K562 (cell line): ENCODE data around the gene CYB5D1. TPM values are rescaled to one million over a fixed set of nuclear protein-coding genes. Genes with fewer than 3 reads are reported as not detected.

Source experiments
- ELF1 ChIP-seq: fragments of 200-800 bp; sonication (Bioruptor generic); IDR thresholded peaks from 2 replicates; pipeline ENCODE4 v1.6.1; 2016; ENCODE audit warnings: missing genetic modification characterization, missing compliant biosample characterization
- ETS2 ChIP-seq: IDR thresholded peaks from 2 replicates; pipeline ENCODE4 v1.6.1; 2016; ENCODE audit warnings: borderline replicate concordance, missing genetic modification characterization, mild to moderate bottlenecking, moderate library complexity, missing compliant biosample characterization; ENCODE audit not compliant: poor library complexity, severe bottlenecking
- ETV5 ChIP-seq: sonication (generic); formaldehyde crosslinking; IDR thresholded peaks from 2 replicates; pipeline ENCODE4 v1.4.0; 2020; ENCODE audit warnings: low read depth, mild to moderate bottlenecking, missing genetic modification reagents
- EZH2 ChIP-seq: IDR thresholded peaks from 2 replicates; pipeline ENCODE4 v1.6.1; 2012; ENCODE audit warnings: low read depth, mild to moderate bottlenecking, inconsistent platforms, low read length, borderline replicate concordance
- FOXJ2 ChIP-seq: fragments of 200-800 bp; sonication (Bioruptor generic); IDR thresholded peaks from 2 replicates; pipeline ENCODE4 v1.6.1; 2016; ENCODE audit warnings: missing genetic modification characterization, missing compliant biosample characterization
- HMG20A ChIP-seq: fragments of 450-650 bp; formaldehyde crosslinking; conservative IDR thresholded peaks from 2 replicates; pipeline ENCODE4 v1.4.0; 2020; ENCODE audit warnings: mild to moderate bottlenecking, mixed read lengths
- MYC ChIP-seq, 2 experiments: fragments of 250-450 bp in 1 of 2; sonication (Bioruptor Pico) in 1 of 2; IDR thresholded peaks; 2 replicates each; pipeline versions ENCODE4 v1.5.1 to v1.6.1; 2012 to 2021; ENCODE audit warnings: low read depth in 2 of 2, borderline replicate concordance in 1 of 2, improper control_type of control experiment in 1 of 2, low read length in 1 of 2, mild to moderate bottlenecking in 1 of 2, moderate library complexity in 1 of 2
- PCBP2 ChIP-seq: fragments of 200-400 bp; formaldehyde crosslinking; IDR thresholded peaks from 2 replicates; pipeline ENCODE4 v1.6.1; 2018; ENCODE audit warnings: low read length, low read depth, mild to moderate bottlenecking, moderate library complexity; ENCODE audit not compliant: poor library complexity, severe bottlenecking
- POLR2AphosphoS5 ChIP-seq: IDR thresholded peaks from 2 replicates; pipeline ENCODE4 v1.6.1; 2011; ENCODE audit warnings: mild to moderate bottlenecking, low read depth, low read length, moderate library complexity; ENCODE audit not compliant: control insufficient read depth, insufficient read depth
- POLR2G ChIP-seq: fragments of 200-400 bp; formaldehyde crosslinking; IDR thresholded peaks from 2 replicates; pipeline ENCODE4 v1.6.1; 2017; ENCODE audit warnings: low read depth, mild to moderate bottlenecking, antibody characterized with exemption, low read length, moderate library complexity
- RBFOX2 ChIP-seq: fragments of 200-400 bp; formaldehyde crosslinking; IDR thresholded peaks from 2 replicates; pipeline ENCODE4 v1.6.1; 2017; ENCODE audit warnings: low read depth, mild to moderate bottlenecking, low read length, moderate library complexity
- RBM22 ChIP-seq: fragments of 200-400 bp; formaldehyde crosslinking; IDR thresholded peaks from 2 replicates; pipeline ENCODE4 v1.6.1; 2018; ENCODE audit warnings: low read length, low read depth; ENCODE audit not compliant: poor library complexity, severe bottlenecking
- SIN3B ChIP-seq: fragments of 450-650 bp; IDR thresholded peaks from 2 replicates; pipeline ENCODE4 v1.6.1; 2017; ENCODE audit warnings: low read depth, mild to moderate bottlenecking, moderate library complexity
- TFE3 ChIP-seq: fragments of 450-650 bp; formaldehyde crosslinking; IDR thresholded peaks from 2 replicates; pipeline ENCODE4 v1.4.0; 2020; ENCODE audit warnings: mild to moderate bottlenecking, mixed read lengths
- THRAP3 ChIP-seq: fragments of 450-650 bp; IDR thresholded peaks from 2 replicates; pipeline ENCODE4 v1.6.1; 2016; ENCODE audit warnings: mild to moderate bottlenecking, inconsistent platforms, borderline replicate concordance
- ZNF12 ChIP-seq: sonication (generic); formaldehyde crosslinking; IDR thresholded peaks from 2 replicates; pipeline ENCODE4 v1.4.0; 2020; ENCODE audit warnings: mild to moderate bottlenecking, missing genetic modification reagents
- ZNF785 ChIP-seq: fragments of 250-450 bp; sonication (Bioruptor Pico); IDR thresholded peaks from 2 replicates; pipeline ENCODE4 v1.4.0; 2020; ENCODE audit warnings: mild to moderate bottlenecking
- ZNF830 ChIP-seq: fragments of 250-450 bp; sonication (Bioruptor Pico); IDR thresholded peaks from 2 replicates; pipeline ENCODE4 v1.5.0; 2021; ENCODE audit warnings: mild to moderate bottlenecking
- polyA plus RNA-seq, 8 experiments: library from polyadenylated mRNA; depleted of rRNA in 4 of 8; stranded (reverse) in 5 of 8; unstranded in 3 of 8; fragments of >200 nt; fragmentation: Nextera tagmentation in 2 of 8; fragmentation: Illumina TruSeq in 1 of 8; extraction: Ambion mirVana in 2 of 8; extraction: Trizol in 1 of 8; gene quantifications; 2 replicates each; pipeline versions ENCODE4 v1.2.1 to v1.2.3, GENCODE V29; 2011 to 2014; ENCODE audit warnings: inconsistent platforms in 1 of 8, missing spikeins in 1 of 8
- total RNA-seq, 7 experiments: library from RNA; depleted of rRNA in 6 of 7; stranded (reverse); fragments of >200 nt in 6 of 7; fragmentation: Illumina TruSeq in 2 of 7; extraction: Trizol in 2 of 7; gene quantifications; 2 replicates each; pipeline versions ENCODE4 v1.2.1 to v1.2.3, GENCODE V29; 2011 to 2021; ENCODE audit warnings: low replicate concordance in 1 of 7
- TF ChIP-seq, protein P1 (sequence below): fragments of 450-650 bp; IDR thresholded peaks from 2 replicates; pipeline ENCODE4 v1.6.1; 2017; ENCODE audit warnings: mild to moderate bottlenecking, moderate library complexity
- TF ChIP-seq, protein P2 (sequence below): sonication (generic); formaldehyde crosslinking; IDR thresholded peaks from 2 replicates; pipeline ENCODE4 v1.8.1; 2023; ENCODE audit warnings: mild to moderate bottlenecking, missing genetic modification reagents
- TF ChIP-seq, protein P3 (sequence below), 3 experiments: IDR thresholded peaks in 2 of 3; conservative IDR thresholded peaks in 1 of 3; 2 replicates each; pipeline ENCODE4 v1.5.1; 2011 to 2012; ENCODE audit warnings: low read length in 3 of 3, mild to moderate bottlenecking in 3 of 3, control low read depth in 2 of 3, improper control_type of control experiment in 1 of 3, inconsistent platforms in 1 of 3, low read depth in 1 of 3, mixed read lengths in 1 of 3, moderate library complexity in 1 of 3; ENCODE audit not compliant: insufficient read depth in 2 of 3

The CYB5D1 gene
- total and polyA plus RNA-seq, 9 of the 15 experiments (the other 6 are each of a cell fraction or from before 2014, with no cell fraction given), result 2.4 to 7.9 (median 5.7) TPM

GRCh38 chr17:7849130-7849750 lies 8.6 kb upstream of the CYB5D1 start (continued):
- TF ChIP-seq, protein P1, sequence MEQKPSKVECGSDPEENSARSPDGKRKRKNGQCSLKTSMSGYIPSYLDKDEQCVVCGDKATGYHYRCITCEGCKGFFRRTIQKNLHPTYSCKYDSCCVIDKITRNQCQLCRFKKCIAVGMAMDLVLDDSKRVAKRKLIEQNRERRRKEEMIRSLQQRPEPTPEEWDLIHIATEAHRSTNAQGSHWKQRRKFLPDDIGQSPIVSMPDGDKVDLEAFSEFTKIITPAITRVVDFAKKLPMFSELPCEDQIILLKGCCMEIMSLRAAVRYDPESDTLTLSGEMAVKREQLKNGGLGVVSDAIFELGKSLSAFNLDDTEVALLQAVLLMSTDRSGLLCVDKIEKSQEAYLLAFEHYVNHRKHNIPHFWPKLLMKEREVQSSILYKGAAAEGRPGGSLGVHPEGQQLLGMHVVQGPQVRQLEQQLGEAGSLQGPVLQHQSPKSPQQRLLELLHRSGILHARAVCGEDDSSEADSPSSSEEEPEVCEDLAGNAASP, result no peak
- no peak for TF ChIP-seq TFE3
- TF ChIP-seq SIN3B, result no peak
- TF ChIP-seq, protein P2, sequence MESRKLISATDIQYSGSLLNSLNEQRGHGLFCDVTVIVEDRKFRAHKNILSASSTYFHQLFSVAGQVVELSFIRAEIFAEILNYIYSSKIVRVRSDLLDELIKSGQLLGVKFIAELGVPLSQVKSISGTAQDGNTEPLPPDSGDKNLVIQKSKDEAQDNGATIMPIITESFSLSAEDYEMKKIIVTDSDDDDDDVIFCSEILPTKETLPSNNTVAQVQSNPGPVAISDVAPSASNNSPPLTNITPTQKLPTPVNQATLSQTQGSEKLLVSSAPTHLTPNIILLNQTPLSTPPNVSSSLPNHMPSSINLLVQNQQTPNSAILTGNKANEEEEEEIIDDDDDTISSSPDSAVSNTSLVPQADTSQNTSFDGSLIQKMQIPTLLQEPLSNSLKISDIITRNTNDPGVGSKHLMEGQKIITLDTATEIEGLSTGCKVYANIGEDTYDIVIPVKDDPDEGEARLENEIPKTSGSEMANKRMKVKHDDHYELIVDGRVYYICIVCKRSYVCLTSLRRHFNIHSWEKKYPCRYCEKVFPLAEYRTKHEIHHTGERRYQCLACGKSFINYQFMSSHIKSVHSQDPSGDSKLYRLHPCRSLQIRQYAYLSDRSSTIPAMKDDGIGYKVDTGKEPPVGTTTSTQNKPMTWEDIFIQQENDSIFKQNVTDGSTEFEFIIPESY (CRISPR knock-in tag), result peak; percentile 55; the same call in 1 of the 2 replicates
- TF ChIP-seq ZNF785 (CRISPR knock-in tag), result no peak
- no peak for TF ChIP-seq FOXJ2 (tag)
- TF ChIP-seq PCBP2, result no peak
- TF ChIP-seq ETS2 (tag), result no peak
- TF ChIP-seq RBM22, result peak; percentile 61
- TF ChIP-seq ELF1 (tag), result no peak
- TF ChIP-seq ZNF830 (CRISPR knock-in tag), result no peak
- TF ChIP-seq ZNF12 (CRISPR knock-in tag), result no peak
- TF ChIP-seq POLR2G, result peak; percentile 72
- TF ChIP-seq ETV5 (CRISPR knock-in tag), result no peak
- no peak for TF ChIP-seq THRAP3
- TF ChIP-seq RBFOX2, result peak; percentile 61
- TF ChIP-seq MYC (IDR thresholded peaks at IDR 0.05; ENCODE audit: low read depth, low read length), result no peak
- TF ChIP-seq MYC (CRISPR knock-in tag; IDR thresholded peaks at IDR 0.05; ENCODE audit: borderline replicate concordance, low read depth), result no peak
- TF ChIP-seq, protein P3, sequence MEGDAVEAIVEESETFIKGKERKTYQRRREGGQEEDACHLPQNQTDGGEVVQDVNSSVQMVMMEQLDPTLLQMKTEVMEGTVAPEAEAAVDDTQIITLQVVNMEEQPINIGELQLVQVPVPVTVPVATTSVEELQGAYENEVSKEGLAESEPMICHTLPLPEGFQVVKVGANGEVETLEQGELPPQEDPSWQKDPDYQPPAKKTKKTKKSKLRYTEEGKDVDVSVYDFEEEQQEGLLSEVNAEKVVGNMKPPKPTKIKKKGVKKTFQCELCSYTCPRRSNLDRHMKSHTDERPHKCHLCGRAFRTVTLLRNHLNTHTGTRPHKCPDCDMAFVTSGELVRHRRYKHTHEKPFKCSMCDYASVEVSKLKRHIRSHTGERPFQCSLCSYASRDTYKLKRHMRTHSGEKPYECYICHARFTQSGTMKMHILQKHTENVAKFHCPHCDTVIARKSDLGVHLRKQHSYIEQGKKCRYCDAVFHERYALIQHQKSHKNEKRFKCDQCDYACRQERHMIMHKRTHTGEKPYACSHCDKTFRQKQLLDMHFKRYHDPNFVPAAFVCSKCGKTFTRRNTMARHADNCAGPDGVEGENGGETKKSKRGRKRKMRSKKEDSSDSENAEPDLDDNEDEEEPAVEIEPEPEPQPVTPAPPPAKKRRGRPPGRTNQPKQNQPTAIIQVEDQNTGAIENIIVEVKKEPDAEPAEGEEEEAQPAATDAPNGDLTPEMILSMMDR (IDR thresholded peaks at IDR 0.05 in 2 of 3, conservative IDR thresholded peaks at IDR 0.05 in 1 of 3; ENCODE audit: insufficient read depth in 2 of 3, low read depth in 1 of 3, low read length in 3 of 3), result no peak
- TF ChIP-seq HMG20A, result no peak
- no peak for TF ChIP-seq EZH2
- no peak for TF ChIP-seq POLR2AphosphoS5
